ENCODE measurements around the gene FYB1. TPM values are rescaled to one million over a fixed set of nuclear protein-coding genes. Genes with fewer than 3 reads are reported as not detected.

FYB1 gene, protein sequence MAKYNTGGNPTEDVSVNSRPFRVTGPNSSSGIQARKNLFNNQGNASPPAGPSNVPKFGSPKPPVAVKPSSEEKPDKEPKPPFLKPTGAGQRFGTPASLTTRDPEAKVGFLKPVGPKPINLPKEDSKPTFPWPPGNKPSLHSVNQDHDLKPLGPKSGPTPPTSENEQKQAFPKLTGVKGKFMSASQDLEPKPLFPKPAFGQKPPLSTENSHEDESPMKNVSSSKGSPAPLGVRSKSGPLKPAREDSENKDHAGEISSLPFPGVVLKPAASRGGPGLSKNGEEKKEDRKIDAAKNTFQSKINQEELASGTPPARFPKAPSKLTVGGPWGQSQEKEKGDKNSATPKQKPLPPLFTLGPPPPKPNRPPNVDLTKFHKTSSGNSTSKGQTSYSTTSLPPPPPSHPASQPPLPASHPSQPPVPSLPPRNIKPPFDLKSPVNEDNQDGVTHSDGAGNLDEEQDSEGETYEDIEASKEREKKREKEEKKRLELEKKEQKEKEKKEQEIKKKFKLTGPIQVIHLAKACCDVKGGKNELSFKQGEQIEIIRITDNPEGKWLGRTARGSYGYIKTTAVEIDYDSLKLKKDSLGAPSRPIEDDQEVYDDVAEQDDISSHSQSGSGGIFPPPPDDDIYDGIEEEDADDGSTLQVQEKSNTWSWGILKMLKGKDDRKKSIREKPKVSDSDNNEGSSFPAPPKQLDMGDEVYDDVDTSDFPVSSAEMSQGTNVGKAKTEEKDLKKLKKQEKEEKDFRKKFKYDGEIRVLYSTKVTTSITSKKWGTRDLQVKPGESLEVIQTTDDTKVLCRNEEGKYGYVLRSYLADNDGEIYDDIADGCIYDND
- 1 to 10 TPM in 1 of 2 donors, under 1 TPM in 1; 0.86 to 1.4 TPM for polyA plus RNA-seq

GRCh38 chr5:39219437-39219836 lies at the start of gene FYB1:
Gene FYB1, minus strand, starts transcription at chr5:39219563. Its CDS starts 16,603 bp downstream, at chr5:39202960.
- H3K27me3 ChIP-seq (ENCODE audit: control insufficient read depth in 1 of 2, insufficient read depth in 2 of 2, low read length in 2 of 2), result no peaks in the 10 kb centered on the region
- no peaks in the 10 kb centered on the region for H3K9me3 ChIP-seq (ENCODE audit: control insufficient read depth in 2 of 2, insufficient read depth in 1 of 2, low read depth in 1 of 2, low read length in 1 of 2)
- H3K4me1 ChIP-seq (ENCODE audit: control insufficient read depth in 2 of 2, insufficient read depth in 2 of 2, low read length in 1 of 2), result peaks cover 0 to 2% of the 10 kb centered on the region in 2 donors
- no peaks in the 10 kb centered on the region for H3K36me3 ChIP-seq (ENCODE audit: control insufficient read depth in 2 of 2, insufficient read depth in 2 of 2, low read length in 1 of 2)
- 57 to 66% methylated on average over 4 of the region's 4 CpGs for WGBS, 2 donors
- no peak within 1 kb of the TSS for H3K4me3 ChIP-seq (ENCODE audit: low read depth in 1 of 2, low read length in 2 of 2)
- peak within 1 kb of the TSS; percentile 37 to 73 for H3K27ac ChIP-seq (ENCODE audit: low read depth in 2 of 2, low read length in 1 of 2)

GRCh38 chr5:39267186-39267585 lies 47.8 kb upstream of the FYB1 start:
- WGBS, 2 donors, result 85 to 91% methylated on average over 2 of the region's 2 CpGs
- no peaks in the 10 kb centered on the region for H3K27me3 ChIP-seq (ENCODE audit: control insufficient read depth in 1 of 2, insufficient read depth in 2 of 2, low read length in 2 of 2)
- no peaks in the 10 kb centered on the region for H3K4me1 ChIP-seq (ENCODE audit: control insufficient read depth in 2 of 2, insufficient read depth in 2 of 2, low read length in 1 of 2)
- H3K9me3 ChIP-seq (ENCODE audit: control insufficient read depth in 2 of 2, insufficient read depth in 1 of 2, low read depth in 1 of 2, low read length in 1 of 2), result no peaks in the 10 kb centered on the region
- no peak overlapping the region for H3K4me3 ChIP-seq (ENCODE audit: low read depth in 1 of 2, low read length in 2 of 2)
- no peaks in the 10 kb centered on the region for H3K36me3 ChIP-seq (ENCODE audit: control insufficient read depth in 2 of 2, insufficient read depth in 2 of 2, low read length in 1 of 2)
- no peak overlapping the region for H3K27ac ChIP-seq (ENCODE audit: low read depth in 2 of 2, low read length in 1 of 2)

DNA sequence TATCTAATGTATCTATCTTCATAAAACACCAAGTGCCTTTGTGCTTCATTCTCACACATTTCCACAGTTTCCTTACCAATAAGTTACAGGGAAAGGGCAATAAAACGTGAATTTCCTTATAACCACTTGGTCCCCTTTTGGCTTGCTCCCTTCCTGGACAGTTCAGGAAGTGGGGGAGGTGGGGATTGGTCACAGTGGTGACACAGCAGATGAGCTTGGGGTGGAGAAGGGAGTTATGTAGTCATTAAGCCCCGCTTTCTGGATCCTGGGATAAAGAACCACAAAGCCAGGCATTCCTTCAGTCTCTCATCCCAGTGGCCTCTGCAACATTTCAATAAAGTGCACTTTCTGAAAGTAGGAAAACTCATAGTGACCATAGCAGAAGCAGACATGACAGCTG lies 47.1 kb upstream of the FYB1 start:
- Histone ChIP-seq H3K9me3 (ENCODE audit: control insufficient read depth in 2 of 2, insufficient read depth in 1 of 2, low read depth in 1 of 2, low read length in 1 of 2) (no peaks in the 10 kb centered on the region), H3K36me3 (ENCODE audit: control insufficient read depth in 2 of 2, insufficient read depth in 2 of 2, low read length in 1 of 2) (no peaks in the 10 kb centered on the region), H3K4me3 (ENCODE audit: low read depth in 1 of 2, low read length in 2 of 2) (no peak overlapping the region), H3K4me1 (ENCODE audit: control insufficient read depth in 2 of 2, insufficient read depth in 2 of 2, low read length in 1 of 2) (no peaks in the 10 kb centered on the region), H3K27ac (ENCODE audit: low read depth in 2 of 2, low read length in 1 of 2) (no peak overlapping the region), H3K27me3 (ENCODE audit: control insufficient read depth in 1 of 2, insufficient read depth in 2 of 2, low read length in 2 of 2) (no peaks in the 10 kb centered on the region)
- WGBS, 2 donors, result 0% methylated on average over 2 of the region's 2 CpGs

DNA sequence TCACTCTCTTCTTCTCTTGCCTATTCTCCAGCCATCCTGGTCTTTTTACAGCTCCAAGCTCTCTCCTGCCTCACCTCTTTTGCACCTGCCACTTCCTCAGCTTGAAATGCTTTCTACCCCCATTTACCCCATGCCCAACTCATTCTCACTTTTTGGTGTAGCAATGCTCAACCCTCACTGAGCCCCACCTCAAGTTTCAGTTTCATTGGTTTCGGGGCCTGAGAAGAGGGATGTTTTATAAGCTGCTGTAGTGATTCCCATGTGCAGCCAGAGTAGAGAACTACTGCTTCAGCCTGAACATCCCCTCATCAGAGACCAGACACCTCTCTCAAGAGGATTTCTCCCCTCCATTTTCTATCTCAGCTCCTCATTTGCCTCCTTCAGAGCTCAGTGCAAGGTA lies 45.2 kb upstream of the FYB1 start:
- no peaks in the 10 kb centered on the region for H3K27me3 ChIP-seq (ENCODE audit: control insufficient read depth in 1 of 2, insufficient read depth in 2 of 2, low read length in 2 of 2)
- no peaks in the 10 kb centered on the region for H3K36me3 ChIP-seq (ENCODE audit: control insufficient read depth in 2 of 2, insufficient read depth in 2 of 2, low read length in 1 of 2)
- no peaks in the 10 kb centered on the region for H3K4me1 ChIP-seq (ENCODE audit: control insufficient read depth in 2 of 2, insufficient read depth in 2 of 2, low read length in 1 of 2)
- H3K27ac ChIP-seq (ENCODE audit: low read depth in 2 of 2, low read length in 1 of 2), result no peak overlapping the region
- WGBS, 2 donors, result 70 to 75% methylated on average over 1 of the region's 1 CpG
- no peaks in the 10 kb centered on the region for H3K9me3 ChIP-seq (ENCODE audit: control insufficient read depth in 2 of 2, insufficient read depth in 1 of 2, low read depth in 1 of 2, low read length in 1 of 2)
- no peak overlapping the region for H3K4me3 ChIP-seq (ENCODE audit: low read depth in 1 of 2, low read length in 2 of 2)

DNA sequence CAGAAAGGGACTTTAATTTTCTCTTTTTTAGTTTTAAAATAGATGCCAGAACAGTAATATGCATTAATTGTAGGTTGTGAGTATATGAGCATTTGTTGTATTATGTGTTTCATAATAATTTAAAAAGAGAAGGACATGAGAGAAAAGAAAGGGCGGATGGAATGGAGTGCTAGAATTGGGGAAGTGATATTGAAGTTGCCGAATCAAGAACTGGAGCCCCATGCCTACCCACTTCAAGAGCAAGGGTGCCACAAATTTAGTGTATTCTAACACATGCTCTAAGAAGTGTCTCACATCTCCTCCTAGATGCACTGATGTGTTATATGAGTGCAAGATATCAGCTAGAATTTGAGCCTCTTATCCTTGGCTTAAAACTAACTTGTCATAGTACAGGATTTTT lies 43.6 kb upstream of the FYB1 start:
- WGBS, 2 donors, result 89 to 97% methylated on average over 2 of the region's 2 CpGs
- H3K27ac ChIP-seq (ENCODE audit: low read depth in 2 of 2, low read length in 1 of 2), result no peak overlapping the region
- no peaks in the 10 kb centered on the region for H3K4me1 ChIP-seq (ENCODE audit: control insufficient read depth in 2 of 2, insufficient read depth in 2 of 2, low read length in 1 of 2)
- H3K27me3 ChIP-seq (ENCODE audit: control insufficient read depth in 1 of 2, insufficient read depth in 2 of 2, low read length in 2 of 2), result no peaks in the 10 kb centered on the region
- no peak overlapping the region for H3K4me3 ChIP-seq (ENCODE audit: low read depth in 1 of 2, low read length in 2 of 2)
- no peaks in the 10 kb centered on the region for H3K36me3 ChIP-seq (ENCODE audit: control insufficient read depth in 2 of 2, insufficient read depth in 2 of 2, low read length in 1 of 2)
- no peaks in the 10 kb centered on the region for H3K9me3 ChIP-seq (ENCODE audit: control insufficient read depth in 2 of 2, insufficient read depth in 1 of 2, low read depth in 1 of 2, low read length in 1 of 2)

GRCh38 chr5:39260095-39260494 lies 40.7 kb upstream of the FYB1 start:
- Histone ChIP-seq H3K4me1 (ENCODE audit: control insufficient read depth in 2 of 2, insufficient read depth in 2 of 2, low read length in 1 of 2) (no peaks in the 10 kb centered on the region), H3K27me3 (ENCODE audit: control insufficient read depth in 1 of 2, insufficient read depth in 2 of 2, low read length in 2 of 2) (no peaks in the 10 kb centered on the region), H3K9me3 (ENCODE audit: control insufficient read depth in 2 of 2, insufficient read depth in 1 of 2, low read depth in 1 of 2, low read length in 1 of 2) (no peaks in the 10 kb centered on the region), H3K27ac (ENCODE audit: low read depth in 2 of 2, low read length in 1 of 2) (no peak overlapping the region), H3K4me3 (ENCODE audit: low read depth in 1 of 2, low read length in 2 of 2) (no peak overlapping the region), H3K36me3 (ENCODE audit: control insufficient read depth in 2 of 2, insufficient read depth in 2 of 2, low read length in 1 of 2) (no peaks in the 10 kb centered on the region)

DNA sequence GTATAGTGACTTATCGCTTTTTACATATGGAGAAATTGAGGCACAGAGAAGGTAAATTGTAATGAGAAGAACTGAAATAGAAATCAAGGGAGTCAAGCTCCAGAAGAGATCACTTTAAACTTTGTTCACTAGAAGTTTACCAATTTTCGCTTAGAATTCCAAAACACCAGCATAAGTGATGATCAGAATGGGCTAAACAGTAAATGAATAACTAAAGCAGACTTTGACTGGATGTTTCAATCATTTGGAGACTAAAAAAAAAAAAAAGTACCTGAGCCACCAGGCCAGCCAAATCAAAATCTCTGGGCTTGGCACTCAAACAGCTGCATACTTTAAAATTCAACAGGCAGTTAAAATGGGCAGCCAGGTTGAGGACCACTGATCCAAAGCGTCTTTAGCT lies 38.2 kb upstream of the FYB1 start:
- 83 to 88% methylated on average over 3 of the region's 3 CpGs for WGBS, 2 donors
- H3K36me3 ChIP-seq (ENCODE audit: control insufficient read depth in 2 of 2, insufficient read depth in 2 of 2, low read length in 1 of 2), result no peaks in the 10 kb centered on the region
- H3K9me3 ChIP-seq (ENCODE audit: control insufficient read depth in 2 of 2, insufficient read depth in 1 of 2, low read depth in 1 of 2, low read length in 1 of 2), result no peaks in the 10 kb centered on the region
- H3K27me3 ChIP-seq (ENCODE audit: control insufficient read depth in 1 of 2, insufficient read depth in 2 of 2, low read length in 2 of 2), result no peaks in the 10 kb centered on the region
- no peak overlapping the region for H3K4me3 ChIP-seq (ENCODE audit: low read depth in 1 of 2, low read length in 2 of 2)
- no peaks in the 10 kb centered on the region for H3K4me1 ChIP-seq (ENCODE audit: control insufficient read depth in 2 of 2, insufficient read depth in 2 of 2, low read length in 1 of 2)
- H3K27ac ChIP-seq (ENCODE audit: low read depth in 2 of 2, low read length in 1 of 2), result peak overlapping the region in 1 of 2 donors; percentile 60

GRCh38 chr5:39256477-39257235 lies 37.3 kb upstream of the FYB1 start:
- Histone ChIP-seq H3K4me3 (ENCODE audit: low read depth in 1 of 2, low read length in 2 of 2) (peak overlapping the region in 1 of 2 donors; percentile 38), H3K4me1 (ENCODE audit: control insufficient read depth in 2 of 2, insufficient read depth in 2 of 2, low read length in 1 of 2) (no peaks in the 10 kb centered on the region), H3K27ac (ENCODE audit: low read depth in 2 of 2, low read length in 1 of 2) (peak overlapping the region; percentile 28 to 68), H3K9me3 (ENCODE audit: control insufficient read depth in 2 of 2, insufficient read depth in 1 of 2, low read depth in 1 of 2, low read length in 1 of 2) (no peaks in the 10 kb centered on the region), H3K36me3 (ENCODE audit: control insufficient read depth in 2 of 2, insufficient read depth in 2 of 2, low read length in 1 of 2) (no peaks in the 10 kb centered on the region), H3K27me3 (ENCODE audit: control insufficient read depth in 1 of 2, insufficient read depth in 2 of 2, low read length in 2 of 2) (no peaks in the 10 kb centered on the region)
- WGBS, 2 donors, result 21 to 24% methylated on average over 4 of the region's 4 CpGs

DNA sequence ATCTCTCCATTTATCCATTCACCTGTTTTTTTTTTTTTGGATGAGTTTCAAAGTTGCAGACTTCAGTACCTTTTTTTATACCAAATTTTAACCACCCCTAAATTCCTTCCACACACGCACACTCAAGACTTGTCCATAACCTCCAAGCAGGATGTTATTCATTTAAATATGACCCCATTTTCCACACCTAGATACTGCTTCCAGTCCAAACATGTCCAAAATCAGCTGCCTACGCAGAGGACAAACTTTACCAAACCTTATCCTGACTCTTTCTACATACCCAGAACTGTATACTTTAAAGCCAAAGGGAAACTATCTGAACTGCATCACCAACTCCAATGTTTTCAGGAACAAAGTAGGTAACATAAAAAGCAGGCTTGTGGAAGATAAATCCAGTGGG lies 36.0 kb upstream of the FYB1 start:
- Histone ChIP-seq H3K36me3 (ENCODE audit: control insufficient read depth in 2 of 2, insufficient read depth in 2 of 2, low read length in 1 of 2) (no peaks in the 10 kb centered on the region), H3K27ac (ENCODE audit: low read depth in 2 of 2, low read length in 1 of 2) (peak overlapping the region in 1 of 2 donors; percentile 49), H3K9me3 (ENCODE audit: control insufficient read depth in 2 of 2, insufficient read depth in 1 of 2, low read depth in 1 of 2, low read length in 1 of 2) (no peaks in the 10 kb centered on the region), H3K4me1 (ENCODE audit: control insufficient read depth in 2 of 2, insufficient read depth in 2 of 2, low read length in 1 of 2) (no peaks in the 10 kb centered on the region), H3K27me3 (ENCODE audit: control insufficient read depth in 1 of 2, insufficient read depth in 2 of 2, low read length in 2 of 2) (no peaks in the 10 kb centered on the region), H3K4me3 (ENCODE audit: low read depth in 1 of 2, low read length in 2 of 2) (no peak overlapping the region)
- WGBS, 2 donors, result 55 to 70% methylated on average over 2 of the region's 2 CpGs

Data from esophagus (tissue), 2 donors.